Brain pericyte (primary cell): ENCODE data around the gene PTPRT.

ENCODE experiments used
- DNase-seq: peaks from one replicate; pipeline ENCODE4 v3.0.0-alpha.2; 2012; ENCODE audit warnings: low read depth, low spot score

Gene PTPRT

DNA sequence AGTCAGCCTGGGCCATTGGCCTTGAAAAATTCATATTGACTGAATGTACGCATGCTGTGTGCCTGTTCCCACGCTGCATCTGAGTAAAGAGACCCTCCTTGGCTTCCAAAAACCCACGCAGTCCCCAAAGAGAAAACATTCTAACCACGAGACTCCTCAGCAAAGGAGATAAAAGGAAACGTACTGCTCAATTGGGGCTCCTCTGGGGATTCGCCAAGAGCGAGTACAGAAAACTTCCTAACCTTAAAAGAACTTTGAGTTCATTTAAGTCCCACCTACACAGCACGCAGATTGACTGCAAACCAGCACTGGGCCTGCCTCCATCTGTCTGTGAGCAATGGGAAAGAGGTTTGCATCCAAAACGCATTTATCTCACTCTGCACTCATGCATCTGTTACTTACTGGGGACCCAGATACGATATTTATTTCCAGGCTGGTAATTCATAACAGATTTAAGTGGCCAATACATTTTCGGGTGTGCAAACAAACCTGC is 1065.7 kb downstream of the PTPRT start:
- DNase-seq: no peak

DNA sequence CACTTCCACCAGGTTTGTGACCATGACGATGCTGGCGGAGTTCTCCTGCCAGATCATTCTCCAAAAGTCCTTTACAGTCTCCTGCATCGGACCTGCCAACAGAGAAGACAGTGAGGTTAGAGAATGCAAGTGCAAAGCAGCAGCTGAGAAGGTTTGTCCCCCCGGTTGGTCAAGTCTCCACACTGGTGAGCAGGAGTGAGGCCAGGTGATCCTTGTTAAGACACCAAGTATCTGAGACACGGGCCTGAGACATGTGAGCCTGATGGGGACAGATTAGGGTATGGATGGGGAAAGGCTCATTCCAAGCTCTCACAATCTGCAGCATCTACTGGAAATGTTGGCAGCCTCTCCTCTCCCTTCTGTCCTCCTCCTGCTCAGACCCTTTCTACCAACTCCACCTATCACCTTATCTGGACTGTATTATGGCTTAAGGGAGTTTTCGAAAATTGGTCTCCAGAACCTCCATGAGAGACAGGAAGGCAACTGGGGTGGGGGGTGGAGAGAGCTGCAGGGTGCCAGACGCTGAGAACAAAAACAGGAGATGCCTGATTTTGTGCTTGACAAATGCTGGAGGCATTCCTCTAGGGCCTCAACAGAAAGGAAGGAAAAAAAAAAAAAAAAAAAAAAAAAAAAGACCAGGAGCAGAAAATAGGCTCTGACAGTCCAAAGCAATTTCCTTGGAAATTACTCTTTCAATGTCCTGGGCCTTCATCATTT is 1071.1 kb downstream of the PTPRT start:
- no peak for DNase-seq

DNA sequence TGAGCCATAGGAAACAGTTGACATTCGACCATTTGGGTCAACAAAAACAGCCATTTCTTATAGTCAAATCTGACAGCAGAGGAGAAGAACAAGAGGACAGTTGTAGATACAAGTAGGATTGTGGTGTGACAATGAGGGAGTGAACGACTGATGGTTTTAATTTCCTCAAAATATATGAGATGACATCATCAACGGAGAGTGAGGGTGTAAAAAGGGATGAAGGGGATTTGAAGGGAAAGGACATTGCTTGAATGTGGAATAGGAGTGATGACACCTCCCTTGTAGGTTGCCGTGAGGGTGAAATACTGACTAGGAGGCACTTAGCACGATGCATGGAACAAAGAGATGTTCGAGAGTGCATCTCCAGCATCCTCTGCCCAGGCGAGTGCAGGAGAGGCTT is 1071.7 kb downstream of the PTPRT start:
- DNase-seq: no peak

DNA sequence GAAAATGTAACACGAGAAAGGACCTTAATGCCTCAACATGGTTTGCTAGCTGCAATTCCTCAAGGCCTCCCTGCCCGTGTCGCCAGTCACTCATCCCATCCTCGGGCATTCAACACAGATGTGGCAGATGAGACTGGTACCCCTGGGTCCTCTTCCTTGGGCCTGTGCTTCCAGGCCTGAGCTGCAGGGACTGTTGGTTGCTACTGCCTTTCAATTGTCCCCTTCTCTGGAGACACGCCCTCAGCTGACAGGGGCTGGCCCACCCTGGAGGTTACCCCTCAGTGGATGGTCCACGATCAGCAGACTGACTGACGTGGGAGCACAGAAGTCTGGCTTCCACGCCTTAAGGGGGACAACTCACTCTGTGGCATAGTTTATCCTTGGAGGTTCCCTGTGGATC is 1076.5 kb downstream of the PTPRT start:
- no peak for DNase-seq

DNA sequence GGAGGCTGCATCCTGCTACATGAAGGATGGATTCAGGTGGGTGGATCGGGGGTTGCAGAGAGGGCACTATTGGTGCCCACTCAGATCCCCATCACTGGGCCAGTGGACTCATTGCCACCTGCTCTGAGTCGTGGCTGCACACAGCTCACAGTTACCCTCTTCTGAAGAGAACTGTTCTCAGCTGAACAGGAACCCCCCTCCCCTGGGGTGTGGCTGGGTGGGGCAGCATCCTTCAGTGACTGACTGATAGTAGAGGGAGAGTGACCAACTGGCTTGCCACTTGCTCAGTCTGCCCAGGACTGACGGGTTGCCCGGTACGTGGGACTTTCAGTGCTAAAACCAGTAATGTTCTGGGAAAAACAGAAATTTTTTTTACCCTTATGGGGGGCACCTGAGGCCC is 1077.5 kb downstream of the PTPRT start:
- no peak for DNase-seq

DNA sequence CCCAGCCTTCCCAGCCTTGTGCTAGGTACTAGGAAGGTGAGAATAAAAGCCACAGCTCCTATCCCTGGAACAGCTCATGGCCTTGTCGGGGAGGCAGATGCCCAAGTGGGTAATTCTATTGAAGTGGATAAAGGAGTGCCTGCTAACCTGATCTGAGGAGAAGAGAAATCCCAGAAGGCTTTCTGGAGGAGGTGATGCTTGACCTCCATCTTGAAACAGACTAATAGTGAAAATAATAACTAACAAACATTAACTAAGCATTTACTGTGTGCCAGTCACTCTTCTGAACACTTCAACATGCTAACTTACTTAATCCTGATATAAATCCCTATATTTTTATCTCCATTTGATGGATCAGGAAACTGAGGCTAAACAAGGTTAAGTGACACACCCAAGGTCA is 1078.4 kb downstream of the PTPRT start:
- no peak for DNase-seq

DNA sequence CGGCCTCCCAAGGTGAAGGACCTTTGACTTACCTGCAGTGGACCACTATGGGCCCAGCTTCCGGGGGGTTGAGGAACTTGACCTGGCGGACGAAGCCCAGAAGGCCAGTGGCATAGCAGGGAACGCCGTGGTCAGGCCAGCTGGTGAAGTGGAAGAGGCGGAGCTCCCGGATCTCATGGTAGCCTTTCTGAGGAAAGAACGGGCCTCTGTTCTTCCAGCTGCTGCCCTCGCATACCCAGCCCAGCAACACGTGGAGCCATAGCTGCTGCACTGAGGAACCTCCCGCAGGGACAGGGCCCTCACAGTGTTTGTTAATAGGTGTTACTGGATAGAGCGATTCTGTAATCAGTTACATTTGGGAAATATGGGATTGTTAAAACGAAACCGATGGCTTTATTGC is 1079.4 kb downstream of the PTPRT start:
- DNase-seq: no peak

DNA sequence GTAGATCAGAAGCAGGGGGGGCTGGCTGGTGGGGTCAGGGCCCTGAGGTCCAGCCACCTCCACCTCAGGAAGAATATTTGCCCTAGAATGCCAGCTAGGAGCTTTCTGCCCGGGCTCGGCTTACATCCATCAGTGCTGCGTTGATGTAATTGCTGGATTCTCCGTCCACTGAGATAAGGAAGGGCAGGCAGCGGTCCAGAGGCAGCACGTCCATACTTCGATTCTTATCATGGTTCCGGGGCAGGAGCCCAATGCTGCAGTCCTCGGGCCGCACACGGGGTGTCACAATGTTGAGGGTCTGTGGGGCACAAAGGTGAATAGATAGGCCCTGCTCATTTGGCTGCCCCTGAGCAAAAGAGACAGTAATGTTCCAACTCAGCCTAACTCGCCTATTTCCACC is 1087.7 kb downstream of the PTPRT start:
- no peak for DNase-seq

DNA sequence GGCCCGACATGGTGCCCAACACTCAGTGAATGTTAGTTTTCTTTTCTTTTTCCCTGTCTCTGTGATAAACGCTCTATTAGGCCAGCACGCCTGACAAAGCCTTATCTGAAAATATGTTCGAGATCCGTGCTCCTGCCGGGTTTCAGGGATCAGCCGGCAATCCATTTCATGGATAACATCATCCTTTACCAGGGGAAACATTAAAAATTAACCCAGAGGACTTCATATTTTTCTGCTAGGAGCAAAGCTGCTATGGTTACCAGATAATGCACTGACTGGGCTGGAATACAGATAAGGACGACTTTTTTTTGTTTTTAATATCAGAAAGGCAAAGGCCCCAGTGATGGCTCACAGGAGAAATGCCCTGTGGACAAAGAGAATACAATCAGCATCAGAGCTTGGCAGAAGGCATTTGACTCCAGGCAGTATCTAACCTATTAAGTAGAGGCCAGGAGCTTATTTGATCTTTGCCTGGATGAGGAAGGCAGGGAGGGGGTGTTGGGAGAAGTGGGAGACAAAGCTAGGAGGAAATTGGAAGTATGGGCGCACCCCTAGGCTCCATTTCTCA is 1089.5 kb downstream of the PTPRT start:
- DNase-seq: no peak

DNA sequence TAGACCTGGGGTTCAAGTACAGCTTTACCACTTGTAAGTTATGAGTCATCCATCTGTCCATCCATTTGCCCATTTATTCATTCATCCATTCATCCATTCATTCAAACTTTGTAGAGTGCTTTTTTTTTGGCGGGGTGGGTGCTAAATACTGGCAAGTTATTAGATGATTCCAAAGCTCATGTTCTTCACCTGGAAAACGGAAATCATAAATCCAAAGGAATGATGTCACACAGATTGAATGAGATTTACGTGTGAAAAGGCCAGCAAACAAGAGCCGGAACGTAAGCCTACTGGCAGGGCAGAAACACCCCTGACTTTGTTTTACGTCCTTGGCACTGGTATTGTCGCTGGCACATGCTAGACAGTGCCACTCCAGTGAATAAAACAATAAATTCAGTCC is 1090.6 kb downstream of the PTPRT start:
- no peak for DNase-seq

DNA sequence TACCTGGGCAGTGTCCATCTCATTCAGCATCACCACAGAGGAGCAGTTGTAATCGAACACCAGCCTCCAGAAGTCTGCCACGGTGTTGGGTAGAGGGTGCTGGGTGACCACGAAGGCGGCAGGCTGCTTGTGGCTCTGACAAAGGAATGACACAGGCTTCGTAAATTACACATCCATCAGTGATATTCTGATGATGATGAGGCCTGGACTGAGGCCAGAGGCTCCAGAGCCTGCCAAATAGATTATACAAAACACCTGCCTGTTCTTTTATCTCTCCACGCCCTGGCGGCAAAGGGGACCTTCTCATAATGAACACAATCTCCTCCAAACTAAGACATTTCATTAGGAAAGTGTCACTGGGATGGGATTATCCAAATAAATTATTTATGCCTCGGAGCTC is 1091.3 kb downstream of the PTPRT start:
- no peak for DNase-seq

DNA sequence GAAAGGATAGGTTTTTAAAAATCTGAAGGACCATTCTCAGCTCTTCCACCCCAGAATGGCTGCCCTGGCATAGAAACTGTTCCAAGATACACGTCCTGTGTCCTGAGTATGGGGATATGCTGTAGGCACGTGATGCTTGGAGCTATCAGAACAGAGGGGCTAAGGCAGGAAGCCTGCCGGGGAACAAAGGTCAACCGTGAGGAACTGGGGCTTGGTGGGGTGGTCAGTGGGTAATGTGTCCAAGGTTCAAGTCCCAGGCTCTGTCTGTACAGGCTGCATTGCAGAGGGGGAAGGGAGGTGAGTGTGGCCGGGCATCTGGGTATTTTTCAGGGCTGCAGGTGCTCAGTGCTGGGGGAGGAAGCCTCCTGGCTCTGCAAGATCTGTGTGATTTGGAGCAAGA is 1092.0 kb downstream of the PTPRT start:
- no peak for DNase-seq

DNA sequence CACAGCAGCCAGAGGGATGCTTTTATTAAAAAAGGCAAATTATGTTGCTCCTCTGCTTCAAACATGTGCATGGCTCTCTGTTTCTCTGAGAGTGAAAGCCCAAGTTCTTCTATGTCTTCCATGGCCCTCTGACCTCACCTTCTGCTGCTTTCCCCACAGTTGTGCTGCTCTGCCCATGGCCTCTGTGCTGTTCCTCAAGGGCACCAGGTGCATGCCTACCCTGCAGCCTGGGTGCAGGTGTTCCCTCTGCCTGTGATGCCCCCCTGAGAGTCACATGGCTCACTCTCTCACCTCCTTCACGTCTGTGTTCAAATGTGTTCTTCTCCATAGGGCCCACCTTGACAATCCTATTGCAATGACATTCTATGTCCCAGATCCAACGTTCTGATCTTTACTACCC is 1094.5 kb downstream of the PTPRT start:
- no peak for DNase-seq

DNA sequence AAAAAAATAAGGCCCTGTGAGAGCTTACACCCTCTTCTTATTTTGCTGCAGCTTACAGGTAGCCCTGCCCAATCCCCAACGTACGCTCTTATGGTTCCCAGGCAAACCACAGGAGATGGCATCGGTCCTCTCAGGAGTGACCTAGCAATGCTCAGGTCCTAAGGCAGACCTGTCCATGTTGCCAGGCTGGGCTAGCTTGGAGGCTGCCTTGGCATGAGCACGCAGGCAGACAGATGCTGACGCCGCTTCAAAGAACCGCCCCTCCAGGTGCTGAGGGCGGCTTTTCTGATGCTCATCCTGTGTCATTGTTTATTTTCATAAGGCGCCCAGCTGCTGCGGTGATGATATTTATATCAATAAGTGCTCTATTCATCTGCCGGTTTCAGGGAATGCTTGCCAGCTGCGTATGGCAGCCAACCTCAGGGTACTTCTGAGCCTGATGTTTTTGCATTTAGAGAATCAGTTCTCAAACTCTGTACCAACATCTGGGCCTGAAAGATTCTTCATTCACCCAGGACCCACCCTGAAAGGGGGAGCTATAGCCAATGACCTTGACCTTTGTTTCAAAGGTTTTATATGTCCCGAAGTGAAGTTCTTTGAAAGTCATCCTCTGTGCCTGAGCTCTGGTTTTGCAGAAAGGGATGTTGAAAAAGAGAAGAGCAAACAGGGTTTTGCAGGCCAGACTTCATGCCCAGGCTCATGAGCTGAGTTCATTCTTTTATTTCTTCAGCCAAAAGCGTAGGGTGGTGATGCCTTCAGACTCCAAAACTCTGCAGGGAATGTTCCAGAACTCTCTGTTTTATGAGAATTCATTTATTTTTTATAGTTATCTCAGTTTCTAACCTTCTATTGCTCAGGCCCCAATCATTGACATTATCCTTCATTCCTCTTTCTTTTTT is 1095.9 kb downstream of the PTPRT start:
- no peak for DNase-seq

DNA sequence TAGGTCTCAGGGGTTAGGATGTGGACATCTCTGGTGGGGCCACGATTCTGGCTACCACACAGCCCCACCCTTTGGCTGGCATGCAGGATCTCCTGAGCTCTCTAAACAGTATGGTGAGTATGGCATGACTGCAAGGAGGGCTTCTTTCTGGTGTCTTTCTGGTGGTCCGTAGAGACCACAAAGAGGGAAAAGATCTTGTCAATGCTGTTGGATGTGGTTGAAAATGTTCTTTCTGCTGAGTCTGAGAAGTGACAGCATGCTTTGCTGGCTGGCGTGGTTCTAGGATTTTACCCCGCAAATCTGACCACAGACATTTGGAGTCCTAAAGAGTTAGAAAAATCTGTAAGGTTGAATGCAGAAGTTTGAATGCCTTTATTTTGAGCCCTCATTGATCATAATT is 1096.7 kb downstream of the PTPRT start:
- DNase-seq: no peak

DNA sequence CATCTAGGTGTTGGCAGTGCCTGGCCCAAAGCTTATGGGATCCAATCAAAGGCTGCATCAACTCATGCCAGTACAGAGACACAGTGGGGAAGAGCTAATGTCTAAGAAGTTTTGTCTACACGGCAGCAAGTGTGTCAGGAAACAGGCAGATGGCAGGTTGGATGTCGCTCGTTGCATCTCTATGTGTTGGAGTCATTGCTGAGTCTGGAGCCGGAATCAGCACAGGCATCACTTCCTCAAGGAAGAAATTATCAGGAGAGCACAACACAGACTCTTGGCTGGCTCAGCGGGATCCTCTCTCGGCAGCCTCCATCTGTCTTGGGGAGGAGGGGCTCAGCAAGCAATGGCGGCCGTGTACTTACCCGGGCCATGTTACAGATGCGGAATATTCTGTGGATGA is 1104.3 kb downstream of the PTPRT start:
- no peak for DNase-seq

DNA sequence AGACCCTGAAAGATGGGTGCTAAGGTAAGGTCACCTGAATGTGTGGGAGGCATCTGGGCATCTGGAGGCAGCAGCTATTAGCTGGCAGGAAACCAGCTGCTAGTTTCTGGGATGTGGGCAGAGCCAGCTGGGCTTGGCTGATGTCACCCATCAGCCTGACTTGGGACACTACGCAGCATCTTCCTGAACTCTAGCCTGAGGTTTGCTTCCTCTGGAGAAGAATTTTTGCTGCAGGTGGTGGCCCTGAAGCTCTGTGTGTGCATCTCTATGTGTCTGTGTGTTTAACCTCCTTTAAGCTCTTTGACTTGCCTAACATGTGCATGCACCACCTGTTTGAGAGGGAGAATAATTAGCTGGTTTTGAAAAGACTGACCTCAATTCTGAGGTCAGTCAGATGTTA is 1106.4 kb downstream of the PTPRT start:
- DNase-seq: no peak

DNA sequence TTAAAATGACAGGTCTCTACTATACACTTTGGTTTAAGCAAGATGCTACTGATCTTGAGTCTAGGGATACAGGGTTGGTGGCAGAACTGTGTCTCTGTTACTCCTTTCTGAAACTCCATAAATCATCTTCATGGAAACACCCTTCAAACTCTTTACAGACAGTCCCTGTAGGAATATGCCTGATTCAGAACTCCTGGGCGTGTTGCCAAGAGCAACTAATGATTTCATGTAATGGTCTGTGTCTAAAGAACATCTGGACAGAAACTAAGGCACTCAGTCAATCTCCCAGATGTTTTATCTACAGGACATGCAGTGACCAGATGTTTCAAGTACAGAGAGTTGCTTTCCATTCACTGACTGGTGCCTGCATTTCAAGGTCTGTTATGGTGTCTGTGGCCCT is 1107.1 kb downstream of the PTPRT start:
- no peak for DNase-seq

DNA sequence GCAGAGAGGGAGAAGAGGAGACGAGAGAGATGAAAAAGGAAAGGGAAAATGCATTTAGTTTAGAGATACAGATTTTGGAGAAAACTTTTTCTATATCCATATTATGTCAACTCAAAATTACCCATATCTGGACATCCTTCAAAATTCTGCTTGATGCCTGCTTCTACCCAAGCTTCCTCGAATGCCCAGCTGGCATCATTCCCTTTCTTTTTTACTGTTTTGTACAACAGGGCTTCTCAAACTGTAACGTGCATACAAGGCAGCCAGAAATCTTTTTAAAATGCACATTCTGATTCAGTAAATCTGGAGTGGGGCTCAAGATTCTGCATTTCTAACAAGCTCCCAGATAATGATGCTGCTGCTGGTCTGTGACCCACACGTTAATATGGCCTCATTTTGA is 1108.8 kb downstream of the PTPRT start:
- no peak for DNase-seq

DNA sequence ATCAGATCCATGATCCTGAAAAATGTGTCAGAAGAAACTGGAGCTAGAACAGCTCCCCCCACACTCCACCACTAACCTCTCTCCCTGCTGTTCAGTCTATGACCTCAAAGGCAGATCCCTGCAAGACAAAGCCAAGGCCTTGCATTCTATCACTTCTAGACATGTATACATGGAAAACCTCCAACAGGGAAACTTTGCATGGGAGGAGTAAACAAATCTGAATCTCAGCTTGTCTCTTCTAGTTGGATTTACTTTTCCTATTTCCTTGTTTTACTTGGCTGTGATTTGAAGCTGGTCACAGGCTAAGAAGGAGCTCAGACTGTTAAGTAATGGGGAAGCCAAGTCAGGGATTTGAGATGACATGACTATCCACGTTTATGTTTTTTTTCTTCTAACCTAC is 1114.8 kb downstream of the PTPRT start:
- DNase-seq: no peak

DNA sequence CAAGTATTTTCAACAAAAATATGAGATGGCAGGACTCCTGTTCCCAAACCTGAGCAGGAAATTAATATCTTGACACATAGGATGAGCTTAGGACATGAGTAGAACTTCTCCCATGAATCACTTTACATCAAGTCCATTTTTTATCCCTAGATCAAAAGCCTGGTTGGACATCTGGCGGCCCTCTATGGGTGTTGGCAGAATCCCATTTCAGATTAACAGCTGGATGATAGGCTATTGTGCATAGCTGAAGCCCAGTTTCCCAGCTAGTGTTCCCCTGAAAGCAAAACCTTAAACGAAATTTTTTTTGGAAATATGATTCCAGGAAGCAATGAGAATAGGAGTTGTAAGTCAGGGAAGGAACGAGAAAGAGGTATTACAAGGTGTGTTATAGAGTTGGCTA is 1122.1 kb downstream of the PTPRT start:
- DNase-seq: no peak

DNA sequence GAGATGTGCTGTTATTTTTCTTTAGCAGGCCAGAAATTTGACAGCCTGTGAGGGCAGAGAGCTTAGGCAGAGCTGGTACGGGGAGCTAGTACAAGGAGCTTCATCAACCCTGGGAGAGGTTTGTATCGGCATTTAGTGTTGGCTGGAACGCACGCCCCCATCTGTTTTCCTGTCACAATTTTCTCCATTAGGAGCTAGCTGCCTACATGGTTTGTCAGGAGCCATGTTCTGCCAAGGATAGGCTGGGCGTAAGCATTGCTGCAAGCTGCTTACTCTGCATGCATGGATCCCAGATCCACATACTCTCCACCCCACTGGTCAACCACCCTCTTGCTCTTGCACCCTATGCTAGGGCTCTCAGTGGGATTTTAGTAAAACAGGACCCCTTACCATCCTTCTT is 1122.5 kb downstream of the PTPRT start:
- no peak for DNase-seq

DNA sequence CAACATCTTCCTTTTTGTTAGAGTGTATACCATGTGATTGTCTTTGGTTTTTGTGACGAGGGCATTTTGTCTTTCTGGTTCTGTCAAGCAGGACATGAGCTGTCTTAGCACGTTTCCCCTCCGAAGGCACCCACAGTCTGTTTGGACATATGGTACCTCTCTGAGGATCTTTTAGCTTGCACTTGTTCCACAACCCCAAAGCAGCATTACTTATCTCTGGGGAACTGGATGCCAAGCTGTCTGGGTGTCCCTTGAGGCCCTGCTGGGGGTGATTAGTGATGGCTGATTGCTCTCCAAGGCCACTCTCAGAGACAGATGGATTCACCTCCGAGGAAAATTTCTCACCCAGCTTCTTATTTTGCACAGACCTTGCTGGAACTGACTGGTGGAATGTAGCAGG is 1126.6 kb downstream of the PTPRT start:
- no peak for DNase-seq
